Activated naive CD4-positive, alpha-beta T cell treated with anti-CD3 and anti-CD28 coated beads, Interleukin-2, amount 10 ng/mL, durations not matched to agents 5 hours and 36 hours (primary cell): ENCODE results near the gene TMEM219. TPM values are rescaled to one million over a fixed set of nuclear protein-coding genes. Genes with fewer than 3 reads are reported as not detected.

Experiments
- total RNA-seq, 2 experiments: library from RNA; stranded (reverse); gene quantifications; one replicate each; pipeline ENCODE4 v1.2.3, GENCODE V29; 2021

The TMEM219 gene
- 10 to 100 TPM; 74.1 to 77.3 TPM for total RNA-seq

DNA sequence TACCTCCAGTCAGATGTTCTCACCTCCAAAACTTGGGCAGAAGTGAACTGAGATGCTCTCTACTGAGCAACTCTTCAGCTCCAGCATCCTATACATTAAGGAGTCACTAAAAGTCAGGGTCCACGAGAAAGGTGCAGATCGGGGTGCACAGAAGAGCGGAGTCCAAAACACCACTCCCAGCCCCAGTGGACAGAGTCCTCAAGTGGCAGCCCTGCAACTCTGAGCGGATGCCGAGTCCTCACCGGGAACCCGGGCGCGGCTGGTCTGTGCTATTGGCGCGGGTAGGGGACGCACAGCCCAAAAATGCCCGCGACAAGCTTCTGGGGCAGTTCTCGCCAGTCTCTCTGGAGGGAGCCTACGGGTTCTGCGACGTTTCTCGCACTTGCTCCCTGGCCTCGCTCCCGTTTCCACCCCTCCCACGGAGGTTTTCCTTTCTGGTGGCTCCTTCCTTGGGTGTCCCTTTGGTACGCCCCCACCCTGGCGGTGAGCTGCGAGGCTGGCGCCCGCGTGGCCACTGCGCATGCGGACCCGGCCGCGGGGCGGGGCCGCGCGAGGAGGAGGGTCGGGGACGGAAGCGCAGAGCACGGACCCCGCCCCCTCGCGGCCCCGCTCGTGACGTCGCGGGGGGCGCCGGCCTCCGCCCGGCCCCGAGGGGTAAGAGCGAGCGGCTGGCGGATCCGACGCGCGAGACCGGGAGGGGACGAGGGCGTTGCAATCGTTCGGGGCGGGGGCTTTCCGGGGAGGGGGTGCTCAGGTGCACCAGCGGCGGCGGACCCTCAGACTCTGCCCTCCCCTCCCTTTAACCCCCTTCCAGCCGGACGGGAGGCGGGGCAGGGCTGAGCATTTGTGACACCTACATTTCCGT lies at the start of gene TMEM219:
TSS of gene TMEM219 (plus strand) at position 601 of the 865 bp plus-strand sequence. CDS start 1,065 bp downstream, outside the sequence.

GRCh38 chr16:29925781-29926710 lies 35.8 kb upstream of the TMEM219 start, which contains the start of gene KCTD13:
KCTD13 (minus strand) TSS chr16:29926226; CDS start chr16:29926033, 193 bp downstream.

GRCh38 chr16:29973384-29974246 lies 11.7 kb downstream of the TMEM219 start, which contains the start of gene TAOK2:
TAOK2 (plus strand) TSS chr16:29973868; CDS start chr16:29977773, 3,905 bp downstream.

GRCh38 chr16:29995324-29995910 lies 33.5 kb downstream of the TMEM219 start, which contains the start of gene HIRIP3:
HIRIP3 (minus strand) TSS chr16:29995617; CDS start chr16:29995605, 12 bp downstream.

GRCh38 chr16:29995911-29996765 lies 34.3 kb downstream of the TMEM219 start, which contains the start of gene INO80E:
INO80E (plus strand) TSS chr16:29996241; CDS start chr16:29996311, 70 bp downstream.

DNA sequence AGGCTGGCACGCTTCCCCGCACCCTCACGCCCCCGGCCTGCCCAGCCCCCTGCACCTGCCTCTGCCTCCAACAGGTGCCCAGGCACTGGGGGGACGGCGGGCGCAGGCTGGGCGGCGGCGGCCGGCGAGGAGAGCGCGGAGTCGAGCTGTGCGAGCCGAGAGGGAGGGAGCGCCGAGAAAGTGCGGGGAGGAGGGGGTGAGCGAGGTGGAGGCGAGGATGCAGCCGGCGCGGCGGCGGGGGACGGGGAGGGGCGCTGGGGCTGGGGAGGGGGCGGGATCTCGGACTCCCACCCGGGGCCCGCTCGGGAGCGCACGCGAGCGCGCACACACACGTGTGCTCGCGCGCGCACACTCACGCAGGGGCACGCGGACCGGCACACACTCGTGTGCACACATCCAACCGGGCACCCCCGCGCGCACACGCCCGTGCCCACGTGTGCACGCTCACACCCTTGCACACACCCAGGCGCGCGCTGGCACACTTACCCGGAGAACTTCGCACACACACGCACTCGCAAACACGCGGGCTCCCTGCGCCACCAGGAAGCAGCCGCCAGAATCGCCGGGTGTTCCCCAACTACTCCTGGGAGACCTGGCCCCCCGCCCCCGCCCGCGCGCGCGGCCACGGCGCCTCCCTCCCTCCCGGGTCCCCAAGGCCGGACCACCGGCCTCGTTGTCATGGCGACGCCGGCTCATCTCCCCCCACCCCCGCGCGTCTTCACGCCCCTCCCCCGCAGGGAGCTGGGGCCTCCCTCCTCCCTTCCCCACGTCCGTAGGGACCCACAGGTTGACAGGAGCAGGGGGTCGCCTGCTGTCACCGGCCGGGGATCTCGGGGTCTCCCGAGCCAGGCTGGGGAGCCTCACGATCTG lies 49.2 kb downstream of the TMEM219 start, which contains the start of gene DOC2A:
TSS of gene DOC2A (minus strand) at position 184 of the 870 bp plus-strand sequence. CDS start 805 bp downstream, outside the sequence.

Other genes with a start within 250 kb of the TMEM219 start
- 100 to 1,000 TPM; 114 to 115 TPM for gene C16orf54, start 216.1 kb upstream of the TMEM219 start, total RNA-seq
- not detected for gene ZG16, start 183.8 kb upstream of the TMEM219 start, total RNA-seq
- 100 to 1,000 TPM; 164 to 172 TPM for gene KIF22, start 171.3 kb upstream of the TMEM219 start, total RNA-seq
- 100 to 1,000 TPM; 378 to 401 TPM for gene MAZ, start 155.6 kb upstream of the TMEM219 start, total RNA-seq
- under 1 TPM; 0.58 to 0.98 TPM for gene PRRT2, start 149.9 kb upstream of the TMEM219 start, total RNA-seq
- 10 to 100 TPM; 28.0 to 28.1 TPM for gene PAGR1, start 145.9 kb upstream of the TMEM219 start, total RNA-seq
- 100 to 1,000 TPM; 177 to 178 TPM for gene MVP, start 141.6 kb upstream of the TMEM219 start, total RNA-seq
- 10 to 100 TPM; 57.3 to 59.6 TPM for gene CDIPT, start 98.9 kb upstream of the TMEM219 start, total RNA-seq
- not detected for gene SEZ6L2, start 62.5 kb upstream of the TMEM219 start, total RNA-seq
- not detected for gene ASPHD1, start 61.6 kb upstream of the TMEM219 start, total RNA-seq
- gene KCTD13, start 35.9 kb upstream of the TMEM219 start, total RNA-seq = 10 to 100 TPM; 30.4 to 32.9 TPM
- 10 to 100 TPM; 42.2 to 43.0 TPM for gene TAOK2, start 11.8 kb downstream of the TMEM219 start, total RNA-seq
- 10 to 100 TPM; 33.1 to 34.6 TPM for gene HIRIP3, start 33.5 kb downstream of the TMEM219 start, total RNA-seq
- 100 to 1,000 TPM; 101 to 102 TPM for gene INO80E, start 34.2 kb downstream of the TMEM219 start, total RNA-seq
- not detected for gene DOC2A, start 48.9 kb downstream of the TMEM219 start, total RNA-seq
- gene C16orf92, start 61.1 kb downstream of the TMEM219 start, total RNA-seq = not detected
- gene TLCD3B, start 69.2 kb downstream of the TMEM219 start, total RNA-seq = 1 to 10 TPM; 4.7 to 5.8 TPM
- 1,000 to 10,000 TPM; 1,254 to 1,292 TPM for gene ALDOA, start 103.7 kb downstream of the TMEM219 start, total RNA-seq
- gene PPP4C, start 113.9 kb downstream of the TMEM219 start, total RNA-seq = 100 to 1,000 TPM; 120 to 124 TPM
- gene TBX6, start 129.8 kb downstream of the TMEM219 start, total RNA-seq = 1 to 10 TPM; 1.8 to 2.1 TPM
- gene YPEL3, start 134.1 kb downstream of the TMEM219 start, total RNA-seq = 10 to 100 TPM; 96.1 to 96.3 TPM
- 10 to 100 TPM; 14.1 to 17.4 TPM for gene GDPD3, start 151.5 kb downstream of the TMEM219 start, total RNA-seq
- 10 to 100 TPM; 75.2 to 75.6 TPM for gene MAPK3, start 161.1 kb downstream of the TMEM219 start, total RNA-seq
- gene CORO1A, start 221.5 kb downstream of the TMEM219 start, total RNA-seq = 1,000 to 10,000 TPM; 1,549 to 1,565 TPM
- gene BOLA2B, start 231.6 kb downstream of the TMEM219 start, total RNA-seq = 100 to 1,000 TPM; 122 to 123 TPM
- gene SLX1A, start 231.8 kb downstream of the TMEM219 start, total RNA-seq = 10 to 100 TPM; 74.5 to 91.7 TPM
- 10 to 100 TPM; 24.0 to 31.6 TPM for gene SULT1A3, start 237.2 kb downstream of the TMEM219 start, total RNA-seq